Upper lobe of left lung (tissue), 4 donors: ENCODE results near the gene HSPA4.

Experiments used
- CTCF ChIP-seq, 6 experiments: fragments of 450-650 bp in 4 of 6; fragments of 200-600 bp in 2 of 6; sonication (generic) in 2 of 6; IDR thresholded peaks; one replicate each; pipeline ENCODE4 v1.5.1; 2016 to 2019; ENCODE audit warnings: antibody characterized with exemption in 6 of 6
- POLR2AphosphoS5 ChIP-seq, 2 donors: sonication (generic); formaldehyde crosslinking; IDR thresholded peaks; one replicate each; pipeline ENCODE4 v1.5.1; 2017; ENCODE audit warnings: antibody characterized with exemption in 2 of 2

GRCh38 chr5:133108481-133108921 is 56.7 kb downstream of the HSPA4 start:
- TF ChIP-seq CTCF (IDR thresholded peaks at IDR 0.05) (no peak), POLR2AphosphoS5 (IDR thresholded peaks at IDR 0.05) (no peak)
